ENCODE measurements around the gene NBAS. TPM values are rescaled to one million over a fixed set of nuclear protein-coding genes. Genes with fewer than 3 reads are reported as not detected.

The NBAS gene
- total and polyA plus RNA-seq, 2 of the 13 experiments (the other 11 are each of a cell fraction or from before 2014, with no cell fraction given), result 33.6 to 58.7 TPM

- Histone ChIP-seq H4K20me1 (ENCODE audit: insufficient read depth, low read length) (no peaks in the 10 kb centered on the region), H3K79me2 (ENCODE audit: insufficient read depth, low read length) (no peaks in the 10 kb centered on the region), H3K36me3 (replicated peaks in 1 of 2; ENCODE audit: control insufficient read depth in 1 of 2, insufficient read depth in 2 of 2, low read length in 2 of 2) (peaks cover 9 to 32% of the 10 kb centered on the region in 2 experiments), H3K9me3 (ENCODE audit: low read length) (no peaks in the 10 kb centered on the region), H3K9ac (ENCODE audit: insufficient read depth, low read depth, low read length) (no peak overlapping the region), H3K4me3 (replicated peaks in 1 of 3; ENCODE audit: insufficient read depth in 1 of 3, low read depth in 2 of 3, low read length in 3 of 3) (no peak overlapping the region), H2AFZ (ENCODE audit: low read length) (no peak overlapping the region), H3K27ac (ENCODE audit: extremely low read length, insufficient read depth, low read length) (no peak overlapping the region), H3K4me2 (ENCODE audit: low read depth, low read length) (no peak overlapping the region), H3K27me3 (ENCODE audit: control insufficient read depth in 1 of 2, insufficient read depth in 2 of 2, low read length in 2 of 2) (no peaks in the 10 kb centered on the region), H3K4me1 (ENCODE audit: insufficient read depth, low read length) (no peaks in the 10 kb centered on the region)
- DNase-seq (ENCODE audit: low spot score), result no peak
- no peak for ATAC-seq
- BruUV-seq (replicated peaks), result no TSS peak
- WGBS (ENCODE audit: low lambda C conversion rate), result 82% methylated on average over 5 of the region's 5 CpGs
- POLR2A ChIA-PET, result no interaction called here
- intact Hi-C loops (cut with micrococcal nuclease; ENCODE audit: unreplicated experiment) (no loop called here), in situ Hi-C loops (cut with HindIII; ENCODE audit: extremely low pct_ligation_motif_present, low pct_unique_long_range_greater_than_20kb) (no loop called here)
- no peak for FAIRE-seq
- CTCF ChIA-PET (ENCODE audit: low intra/inter-chr PET ratio, low total read pairs), result no interaction called here
- TF ChIP-seq NR3C1 (CRISPR knock-in tag; IDR thresholded peaks at IDR 0.05), result no peak
- TF ChIP-seq MXD4 (CRISPR knock-in tag; IDR thresholded peaks at IDR 0.05), result no peak
- peak; percentile 50 for TF ChIP-seq MAFF (IDR thresholded peaks at IDR 0.05; ENCODE audit: low read depth, low read length)
- no peak for TF ChIP-seq ZNF776 (CRISPR knock-in tag; IDR thresholded peaks at IDR 0.05)
- no peak for TF ChIP-seq PAF1 (CRISPR knock-in tag; IDR thresholded peaks at IDR 0.05)
- peak; percentile 53 to 58; a peak in 3 of 4 replicates for TF ChIP-seq MAFK (conservative IDR thresholded peaks at IDR 0.05 in 1 of 2, IDR thresholded peaks at IDR 0.05 in 1 of 2; ENCODE audit: low read length in 2 of 2)
Observed at GRCh38 chr2:15457868-15458267, 103.3 kb downstream of the NBAS start.

GRCh38 chr2:15456352-15456751 is 104.8 kb downstream of the NBAS start:
- ATAC-seq (peak; percentile 30; the same call in 1 of the 3 replicates), DNase-seq (ENCODE audit: low spot score) (no peak), FAIRE-seq (no peak)
- POLR2A ChIA-PET, result no interaction called here
- in situ Hi-C loops (cut with HindIII; ENCODE audit: extremely low pct_ligation_motif_present, low pct_unique_long_range_greater_than_20kb), result no loop called here
- Histone ChIP-seq H3K4me1 (ENCODE audit: insufficient read depth, low read length) (no peaks in the 10 kb centered on the region), H3K4me2 (ENCODE audit: low read depth, low read length) (no peak overlapping the region), H3K9ac (ENCODE audit: insufficient read depth, low read depth, low read length) (no peak overlapping the region), H2AFZ (ENCODE audit: low read length) (no peak overlapping the region), H3K36me3 (replicated peaks in 1 of 2; ENCODE audit: control insufficient read depth in 1 of 2, insufficient read depth in 2 of 2, low read length in 2 of 2) (peaks cover 9 to 32% of the 10 kb centered on the region in 2 experiments), H3K9me3 (ENCODE audit: low read length) (no peaks in the 10 kb centered on the region), H3K79me2 (ENCODE audit: insufficient read depth, low read length) (no peaks in the 10 kb centered on the region), H4K20me1 (ENCODE audit: insufficient read depth, low read length) (no peaks in the 10 kb centered on the region), H3K27me3 (ENCODE audit: control insufficient read depth in 1 of 2, insufficient read depth in 2 of 2, low read length in 2 of 2) (no peaks in the 10 kb centered on the region), H3K4me3 (replicated peaks in 1 of 3; ENCODE audit: insufficient read depth in 1 of 3, low read depth in 2 of 3, low read length in 3 of 3) (no peak overlapping the region), H3K27ac (ENCODE audit: extremely low read length, insufficient read depth, low read length) (no peak overlapping the region)
- CTCF ChIA-PET (ENCODE audit: low intra/inter-chr PET ratio, low total read pairs), result interaction anchor here (0.6 kb wide), 1 partner anchor 9 kb away, joined by 3 read pairs; no protein-coding TSS in a partner anchor
- 86% methylated on average over 3 of the region's 3 CpGs for WGBS (ENCODE audit: low lambda C conversion rate)
- intact Hi-C loops (cut with micrococcal nuclease; ENCODE audit: unreplicated experiment), result no loop called here
- BruUV-seq (replicated peaks), result no TSS peak
- TF ChIP-seq HMG20B (CRISPR knock-in tag; conservative IDR thresholded peaks at IDR 0.05) (no peak), FOXA3 (CRISPR knock-in tag; IDR thresholded peaks at IDR 0.05) (no peak), LBX2 (CRISPR knock-in tag; IDR thresholded peaks at IDR 0.05; ENCODE audit: borderline replicate concordance) (no peak), ZNF674 (CRISPR knock-in tag; IDR thresholded peaks at IDR 0.05; ENCODE audit: low read depth) (no peak), GATAD2A (CRISPR knock-in tag; IDR thresholded peaks at IDR 0.05) (no peak), ATAD3A (CRISPR knock-in tag; IDR thresholded peaks at IDR 0.05) (no peak), XRCC5 (optimal IDR thresholded peaks at IDR 0.05; ENCODE audit: low read length) (no peak), ZBTB37 (CRISPR knock-in tag; IDR thresholded peaks at IDR 0.05) (no peak)

All from HepG2 (cell line).